Spleen (tissue), 11 donors: Measurements from ENCODE around the gene BCL2L11. TPM values are rescaled to one million over a fixed set of nuclear protein-coding genes. Genes with fewer than 3 reads are reported as not detected.

ENCODE experiments used
- DNase-seq: peaks from one replicate; pipeline ENCODE4 v3.0.0-alpha.2; 2020
- H3K27ac ChIP-seq, 8 donors: fragments of 200-600 bp; sonication (generic) in 7 of 8; 1 replicate in 4 of 8; 2 replicates in 4 of 8; pipeline versions ENCODE4 v1.5.0 to v1.8.0; 2016 to 2021; ENCODE audit warnings: inconsistent platforms in 4 of 8, mild to moderate bottlenecking in 4 of 8, moderate library complexity in 1 of 8
- H3K27me3 ChIP-seq, 7 donors: fragments of 200-600 bp; sonication (generic) in 6 of 7; replicated peaks in 1 of 7; 1 replicate in 4 of 7; 2 replicates in 3 of 7; pipeline versions ENCODE4 v1.5.0 to v1.8.0; 2016 to 2021; ENCODE audit warnings: inconsistent platforms in 3 of 7, mild to moderate bottlenecking in 1 of 7
- H3K36me3 ChIP-seq, 6 donors: fragments of 200-600 bp; sonication (generic) in 5 of 6; 1 replicate in 4 of 6; 2 replicates in 2 of 6; pipeline versions ENCODE4 v1.5.0 to v1.8.0; 2016 to 2021; ENCODE audit warnings: inconsistent platforms in 2 of 6
- H3K4me1 ChIP-seq, 6 donors: fragments of 200-600 bp; sonication (generic) in 5 of 6; 1 replicate in 3 of 6; 2 replicates in 3 of 6; pipeline versions ENCODE4 v1.5.0 to v1.8.0; 2016 to 2021; ENCODE audit warnings: inconsistent platforms in 3 of 6
- H3K4me3 ChIP-seq, 8 donors: fragments of 200-600 bp; sonication (generic) in 7 of 8; 1 replicate in 4 of 8; 2 replicates in 4 of 8; pipeline versions ENCODE4 v1.5.0 to v1.8.0; 2016 to 2021; ENCODE audit warnings: inconsistent platforms in 4 of 8, mild to moderate bottlenecking in 4 of 8, moderate library complexity in 2 of 8
- H3K9me3 ChIP-seq, 8 donors: fragments of 200-600 bp; sonication (generic) in 7 of 8; 1 replicate in 4 of 8; 2 replicates in 4 of 8; pipeline versions ENCODE4 v1.5.0 to v1.8.0; 2016 to 2021; ENCODE audit warnings: inconsistent platforms in 4 of 8
- POLR2A ChIP-seq, 3 donors: fragments of 450-650 bp; IDR thresholded peaks; one replicate each; pipeline ENCODE4 v1.5.1; 2017; ENCODE audit warnings: antibody characterized with exemption in 3 of 3, mild to moderate bottlenecking in 1 of 3
- POLR2AphosphoS5 ChIP-seq, 3 donors: sonication (generic); formaldehyde crosslinking; IDR thresholded peaks; one replicate each; pipeline ENCODE4 v1.5.1; 2017; ENCODE audit warnings: antibody characterized with exemption in 3 of 3
- WGBS, 5 donors: extraction: QIAGEN DNeasy Blood & Tissue Kit in 3 of 5; methylation state at CpG; one replicate each; pipeline versions ENCODE4 v1.1.5 to v1.1.7; 2013 to 2018; 5-methylcytosine and 5-hydroxymethylcytosine counted together
- intact Hi-C: fragments of 100-400 bp; cut with DNase I; formaldehyde crosslinking; loops from one replicate; pipeline ENCODE4 v1.15.0; 2023; ENCODE audit warnings: low total_unique reads
- polyA plus RNA-seq, 3 donors: library from polyadenylated mRNA; stranded (reverse); fragments of 200-250 nt; gene quantifications; one replicate each; pipeline ENCODE4 v1.2.1, GENCODE V29; 2013
- total RNA-seq, 7 donors: library from RNA; depleted of rRNA in 3 of 7; stranded (reverse); fragments of >200 nt in 3 of 7; fragmentation: NEBNext Ultra II Directional in 4 of 7; extraction: Animal tissue kit (Norgen Biotek cat#: 25700) in 4 of 7; gene quantifications; one replicate each; pipeline versions ENCODE4 v1.1.0 to v1.2.1, GENCODE V29; 2016 to 2021
- TF ChIP-seq, protein P1 (sequence below), 11 experiments: fragments of 200-600 bp in 7 of 11; fragments of 450-650 bp in 4 of 11; sonication (generic) in 4 of 11; IDR thresholded peaks in 8 of 11; conservative IDR thresholded peaks in 3 of 11; 1 replicate in 7 of 11; 2 replicates in 4 of 11; pipeline versions ENCODE4 v1.4.0 to v1.8.0; 2016 to 2021; ENCODE audit warnings: antibody characterized with exemption in 11 of 11, inconsistent platforms in 4 of 11, mild to moderate bottlenecking in 1 of 11
- donor health status: healthy with polysubstance abuse.
- donor health status: DM: no; HTN: no; CAD: no; lungs with moderate emphysema.
- donor health status: DM: no; HTN: no; CAD: no.
- donor health status: Bipolar disorder and iron deficiency.
- donor health status: healthy.
- donor health status: DM: no; HTN: no; CAD: no.
- donor health status: DM: yes; HTN: yes; CAD: no.

BCL2L11 gene
- total and polyA plus RNA-seq, 10 donors = 4.6 to 95.2 (median 38.4) TPM

DNA sequence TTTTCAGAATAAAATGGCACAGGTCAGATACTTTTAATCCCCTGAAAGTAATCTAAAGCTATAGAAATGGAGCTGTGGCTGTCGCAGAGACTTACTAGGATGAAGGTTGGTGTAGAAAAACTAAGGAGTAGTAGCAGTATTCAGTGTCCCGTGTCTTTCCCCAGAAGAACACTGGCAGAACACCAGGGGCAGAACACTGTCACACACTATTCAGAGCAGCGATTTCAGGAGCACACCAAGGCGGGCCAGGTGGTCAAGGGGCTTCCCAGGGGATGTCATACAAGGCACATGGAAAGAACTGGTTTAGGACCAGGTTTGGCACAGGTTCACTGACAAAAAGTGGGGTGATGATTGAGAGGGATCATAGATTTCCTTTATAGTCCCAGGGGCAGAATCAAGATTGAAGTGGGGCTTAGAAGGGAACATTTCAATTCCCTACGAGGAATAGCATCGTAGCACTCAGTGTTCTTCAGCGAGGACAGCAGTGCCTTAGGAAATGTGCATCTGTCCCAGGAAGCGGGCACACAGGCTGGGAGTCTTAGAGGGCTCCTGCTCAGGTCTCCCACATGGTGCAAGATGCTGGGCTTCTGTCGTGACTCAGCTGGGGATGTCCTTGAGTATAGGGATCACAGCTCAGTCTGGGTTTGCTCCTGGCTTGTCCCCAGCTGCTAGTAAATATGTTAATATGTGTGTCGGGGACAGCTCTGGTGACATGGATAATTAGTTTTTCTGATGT lies 22.6 kb downstream of the BCL2L11 start:
- DNase-seq = no peak
- no peak overlapping the region for H3K27ac ChIP-seq
- WGBS, 5 donors = 86 to 94% (median 92%) methylated on average over 10 of the region's 10 CpGs
- TF ChIP-seq POLR2A (IDR thresholded peaks at IDR 0.05) (no peak), POLR2AphosphoS5 (IDR thresholded peaks at IDR 0.05) (no peak)
- TF ChIP-seq, protein P1, sequence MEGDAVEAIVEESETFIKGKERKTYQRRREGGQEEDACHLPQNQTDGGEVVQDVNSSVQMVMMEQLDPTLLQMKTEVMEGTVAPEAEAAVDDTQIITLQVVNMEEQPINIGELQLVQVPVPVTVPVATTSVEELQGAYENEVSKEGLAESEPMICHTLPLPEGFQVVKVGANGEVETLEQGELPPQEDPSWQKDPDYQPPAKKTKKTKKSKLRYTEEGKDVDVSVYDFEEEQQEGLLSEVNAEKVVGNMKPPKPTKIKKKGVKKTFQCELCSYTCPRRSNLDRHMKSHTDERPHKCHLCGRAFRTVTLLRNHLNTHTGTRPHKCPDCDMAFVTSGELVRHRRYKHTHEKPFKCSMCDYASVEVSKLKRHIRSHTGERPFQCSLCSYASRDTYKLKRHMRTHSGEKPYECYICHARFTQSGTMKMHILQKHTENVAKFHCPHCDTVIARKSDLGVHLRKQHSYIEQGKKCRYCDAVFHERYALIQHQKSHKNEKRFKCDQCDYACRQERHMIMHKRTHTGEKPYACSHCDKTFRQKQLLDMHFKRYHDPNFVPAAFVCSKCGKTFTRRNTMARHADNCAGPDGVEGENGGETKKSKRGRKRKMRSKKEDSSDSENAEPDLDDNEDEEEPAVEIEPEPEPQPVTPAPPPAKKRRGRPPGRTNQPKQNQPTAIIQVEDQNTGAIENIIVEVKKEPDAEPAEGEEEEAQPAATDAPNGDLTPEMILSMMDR (IDR thresholded peaks at IDR 0.05 in 8 of 11, conservative IDR thresholded peaks at IDR 0.05 in 3 of 11) = no peak
- H3K27me3 ChIP-seq = no peaks in the 10 kb centered on the region
- peaks cover 0 to 62% (median 5%) of the 10 kb centered on the region in 6 donors for H3K36me3 ChIP-seq
- intact Hi-C loops = no loop called here
- H3K9me3 ChIP-seq = peaks cover 0 to 3% (median 0%) of the 10 kb centered on the region in 8 donors
- no peak overlapping the region for H3K4me3 ChIP-seq
- H3K4me1 ChIP-seq = peaks cover 0 to 23% (median 0%) of the 10 kb centered on the region in 6 donors

DNA sequence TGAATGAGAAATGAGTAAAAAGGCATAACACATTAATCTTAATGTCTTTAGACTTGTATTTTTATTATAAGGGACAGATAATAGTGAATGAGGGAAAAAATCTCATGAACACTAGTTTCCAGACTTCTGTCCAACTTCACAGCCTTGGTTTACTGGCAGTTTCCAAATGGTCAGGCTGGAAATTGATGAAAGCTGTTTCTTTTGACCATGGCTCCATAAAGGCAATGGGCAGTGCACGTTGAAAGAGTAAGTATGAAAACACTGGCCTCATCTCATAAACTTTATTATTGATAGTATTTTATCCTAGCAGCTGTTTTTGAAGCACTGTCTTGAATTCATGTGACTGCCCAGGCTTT lies 23.1 kb downstream of the BCL2L11 start:
- Histone ChIP-seq H3K27me3 (no peaks in the 10 kb centered on the region), H3K4me1 (peaks cover 0 to 29% (median 4%) of the 10 kb centered on the region in 6 donors), H3K9me3 (peaks cover 0 to 3% (median 0%) of the 10 kb centered on the region in 8 donors), H3K4me3 (no peak overlapping the region), H3K27ac (no peak overlapping the region), H3K36me3 (peaks cover 0 to 57% (median 4%) of the 10 kb centered on the region in 6 donors)
- WGBS, 5 donors = 74 to 97% (median 85%) methylated on average over 1 of the region's 1 CpG
- DNase-seq = no peak
- intact Hi-C loops = no loop called here
- no peak for TF ChIP-seq POLR2A (IDR thresholded peaks at IDR 0.05)
- TF ChIP-seq POLR2AphosphoS5 (IDR thresholded peaks at IDR 0.05) = no peak
- TF ChIP-seq, protein P1 (IDR thresholded peaks at IDR 0.05 in 8 of 11, conservative IDR thresholded peaks at IDR 0.05 in 3 of 11) = no peak

DNA sequence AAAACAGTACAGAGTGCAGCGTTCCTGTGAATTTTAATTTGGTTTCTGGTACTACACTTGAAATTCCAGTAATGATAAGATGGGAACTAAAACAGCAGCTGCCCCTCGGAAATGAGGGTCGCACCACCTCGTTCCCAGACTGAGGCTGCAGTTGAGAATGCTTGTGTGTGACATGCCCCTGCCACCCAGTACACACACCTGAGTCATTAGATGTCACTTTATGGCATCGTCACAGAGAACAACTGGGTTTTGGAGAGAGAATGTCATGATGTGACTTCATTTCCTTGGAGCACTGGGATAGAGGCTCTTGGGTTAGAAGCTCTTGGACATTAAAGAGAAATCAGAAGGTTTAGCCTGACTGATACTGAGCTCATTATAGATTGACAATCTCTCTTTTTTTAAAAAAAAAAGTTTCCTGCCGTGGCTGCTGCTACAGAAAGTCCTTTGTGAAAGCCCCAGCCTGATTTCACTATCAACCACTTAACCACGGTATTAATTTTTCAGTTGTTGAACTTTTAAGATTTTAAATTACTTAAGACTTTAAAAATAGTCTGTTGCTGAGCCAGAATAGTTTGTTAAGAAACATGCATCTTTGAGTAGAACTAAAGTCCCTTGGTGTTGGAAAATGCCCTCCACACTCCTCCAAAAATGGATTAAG lies 24.5 kb downstream of the BCL2L11 start:
- Histone ChIP-seq H3K4me3 (no peak overlapping the region), H3K36me3 (peaks cover 0 to 48% (median under 1%) of the 10 kb centered on the region in 6 donors), H3K4me1 (peaks cover 0 to 38% (median 10%) of the 10 kb centered on the region in 6 donors), H3K27ac (no peak overlapping the region), H3K27me3 (no peaks in the 10 kb centered on the region), H3K9me3 (peaks cover 0 to 3% (median 0%) of the 10 kb centered on the region in 8 donors)
- 80 to 85% (median 83%) methylated on average over 7 of the region's 7 CpGs for WGBS, 5 donors
- no peak for DNase-seq
- intact Hi-C loops = no loop called here
- TF ChIP-seq POLR2AphosphoS5 (IDR thresholded peaks at IDR 0.05) (peak in 1 of 3 donors; percentile 20), POLR2A (IDR thresholded peaks at IDR 0.05) (no peak)
- TF ChIP-seq, protein P1 (IDR thresholded peaks at IDR 0.05 in 8 of 11, conservative IDR thresholded peaks at IDR 0.05 in 3 of 11) = no peak

DNA sequence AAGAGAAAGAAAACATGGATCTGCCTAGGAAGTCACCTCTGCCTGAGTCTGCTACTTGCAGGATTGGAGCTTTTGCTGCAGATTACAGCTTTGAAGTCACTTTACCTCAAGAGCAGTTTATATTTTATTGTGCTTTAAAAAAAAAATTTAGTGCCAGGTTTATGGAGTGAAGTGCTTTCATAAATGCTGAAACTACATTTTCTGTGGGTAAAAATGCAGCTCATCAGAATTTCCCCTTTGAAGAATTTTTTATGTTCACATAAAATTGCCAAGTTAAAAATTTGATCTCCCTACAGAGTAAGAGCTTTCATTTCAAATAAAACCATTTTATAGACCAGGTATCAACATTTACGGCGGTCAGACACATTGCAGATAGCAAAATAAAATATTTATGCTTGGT lies 25.2 kb downstream of the BCL2L11 start:
- TF ChIP-seq, protein P1 (IDR thresholded peaks at IDR 0.05 in 8 of 11, conservative IDR thresholded peaks at IDR 0.05 in 3 of 11) = no peak
- TF ChIP-seq POLR2AphosphoS5 (IDR thresholded peaks at IDR 0.05) (no peak), POLR2A (IDR thresholded peaks at IDR 0.05) (no peak)
- DNase-seq = no peak
- peaks cover 0 to under 1% (median 0%) of the 10 kb centered on the region in 8 donors for H3K9me3 ChIP-seq
- no peaks in the 10 kb centered on the region for H3K27me3 ChIP-seq
- H3K4me3 ChIP-seq = no peak overlapping the region
- intact Hi-C loops = no loop called here
- H3K4me1 ChIP-seq = peaks cover 0 to 38% (median 10%) of the 10 kb centered on the region in 6 donors
- H3K27ac ChIP-seq = no peak overlapping the region
- peaks cover 0 to 48% (median 5%) of the 10 kb centered on the region in 6 donors for H3K36me3 ChIP-seq
- 97 to 100% (median 98%) methylated on average over 2 of the region's 2 CpGs for WGBS, 5 donors
